A549 treated with Mapracorat at 1 μM for 4 hours (cell line): Measurements from ENCODE around the gene FOSL1. TPM values are rescaled to one million over a fixed set of nuclear protein-coding genes. Genes with fewer than 3 reads are reported as not detected.

Experiments used
- total RNA-seq: library from RNA; stranded (reverse); fragments of 200-300 nt; extraction: Qiagen RNA extraction; gene quantifications from 5 replicates; pipeline ENCODE4 v1.2.3, GENCODE V29; 2022

FOSL1 gene
- total RNA-seq: 122 to 190 TPM (median 138 TPM) in 5 replicates

GRCh38 chr11:65900125-65900898, at the start of gene FOSL1:
TSS of gene FOSL1 (minus strand) at chr11:65900388. CDS start at chr11:65900339, 49 bp downstream.

GRCh38 chr11:65945430-65945911, 45.3 kb upstream of the FOSL1 start, which contains the start of gene TSGA10IP:
TSS of gene TSGA10IP (plus strand) at chr11:65945480. CDS start at chr11:65945676, 196 bp downstream.

GRCh38 chr11:65919141-65919572, 19.0 kb upstream of the FOSL1 start, which contains the start of gene DRAP1:
TSS of gene DRAP1 (plus strand) at chr11:65919426. CDS start at chr11:65919502, 76 bp downstream.

GRCh38 chr11:65918211-65919140, 18.3 kb upstream of the FOSL1 start, which contains the start of gene C11orf68:
TSS of gene C11orf68 (minus strand) at chr11:65919062. CDS start at chr11:65919031, 31 bp downstream.

GRCh38 chr11:65890324-65891218, 9.6 kb downstream of the FOSL1 start, which contains the start of gene CCDC85B:
TSS of gene CCDC85B (plus strand) at chr11:65890673. CDS start at chr11:65890784, 111 bp downstream.

GRCh38 chr11:65888163-65888814, 11.9 kb downstream of the FOSL1 start, which contains the start of gene FIBP:
TSS of gene FIBP (minus strand) at chr11:65888471. CDS start at chr11:65888418, 53 bp downstream.

GRCh38 chr11:65879617-65880016, 20.6 kb downstream of the FOSL1 start, which contains the start of gene CTSW:
TSS of gene CTSW (plus strand) at chr11:65879837. CDS start at chr11:65879855, 18 bp downstream.

GRCh38 chr11:65872586-65873317, 27.4 kb downstream of the FOSL1 start, which contains the start of gene EFEMP2:
TSS of gene EFEMP2 (minus strand) at chr11:65872800. CDS start at chr11:65872354, 446 bp downstream.

GRCh38 chr11:65860278-65861164, 39.7 kb downstream of the FOSL1 start, which contains the start of gene MUS81:
TSS of gene MUS81 (plus strand) at chr11:65860433. CDS start at chr11:65860754, 321 bp downstream.

GRCh38 chr11:65857853-65858680, 42.1 kb downstream of the FOSL1 start, which contains the start of gene CFL1:
TSS of gene CFL1 (minus strand) at chr11:65858180. CDS start at chr11:65858099, 81 bp downstream.

Other genes starting within 250 kb of the FOSL1 start
- gene RELA, start 237.5 kb downstream of the FOSL1 start, total RNA-seq: 62.9 to 72.5 TPM (median 71.8 TPM) in 5 replicates
- 43.8 to 55.4 TPM (median 48.9 TPM) in 5 replicates for gene KAT5, start 188.1 kb downstream of the FOSL1 start, total RNA-seq
- gene RNASEH2C, start 179.6 kb downstream of the FOSL1 start, total RNA-seq: 20.9 to 52.9 TPM (median 48.6 TPM) in 5 replicates
- 7.6 to 12.1 TPM (median 12.1 TPM) in 5 replicates for gene AP5B1, start 119.4 kb downstream of the FOSL1 start, total RNA-seq
- 0.07 to 0.08 TPM in 2 of 5 replicates, not detected in the others for gene OVOL1, start 113.3 kb downstream of the FOSL1 start, total RNA-seq
- gene SNX32, start 66.4 kb downstream of the FOSL1 start, total RNA-seq: 0.09 TPM in 1 of 5 replicates, not detected in the others
- gene CFL1, start 42.2 kb downstream of the FOSL1 start, total RNA-seq: 2,078 to 2,355 TPM (median 2,242 TPM) in 5 replicates
- gene MUS81, start 40.0 kb downstream of the FOSL1 start, total RNA-seq: 26.7 to 36.3 TPM (median 33.7 TPM) in 5 replicates
- gene EFEMP2, start 27.6 kb downstream of the FOSL1 start, total RNA-seq: 0.52 to 1.2 TPM (median 0.99 TPM) in 5 replicates
- 0.11 TPM in 1 of 5 replicates, not detected in the others for gene CTSW, start 20.6 kb downstream of the FOSL1 start, total RNA-seq
- gene FIBP, start 11.9 kb downstream of the FOSL1 start, total RNA-seq: 73.6 to 86.8 TPM (median 84.7 TPM) in 5 replicates
- 22.2 to 49.0 TPM (median 44.4 TPM) in 5 replicates for gene CCDC85B, start 9.7 kb downstream of the FOSL1 start, total RNA-seq
- 32.8 to 52.7 TPM (median 45.5 TPM) in 5 replicates for gene C11orf68, start 18.7 kb upstream of the FOSL1 start, total RNA-seq
- 171 to 273 TPM (median 214 TPM) in 5 replicates for gene DRAP1, start 19.0 kb upstream of the FOSL1 start, total RNA-seq
- not detected in 5 replicates for gene TSGA10IP, start 45.1 kb upstream of the FOSL1 start, total RNA-seq
- 46.4 to 64.2 TPM (median 56.3 TPM) in 5 replicates for gene SART1, start 61.3 kb upstream of the FOSL1 start, total RNA-seq
- gene EIF1AD, start 101.8 kb upstream of the FOSL1 start, total RNA-seq: 38.1 to 40.8 TPM (median 39.6 TPM) in 5 replicates
- gene BANF1, start 102.1 kb upstream of the FOSL1 start, total RNA-seq: 377 to 509 TPM (median 484 TPM) in 5 replicates
- gene CST6, start 111.6 kb upstream of the FOSL1 start, total RNA-seq: not detected in 5 replicates
- 1.2 to 2.2 TPM (median 1.7 TPM) in 5 replicates for gene CATSPER1, start 126.1 kb upstream of the FOSL1 start, total RNA-seq
- gene GAL3ST3, start 148.8 kb upstream of the FOSL1 start, total RNA-seq: not detected in 5 replicates
- 169 to 179 TPM (median 172 TPM) in 5 replicates for gene SF3B2, start 152.0 kb upstream of the FOSL1 start, total RNA-seq
- gene PACS1, start 169.9 kb upstream of the FOSL1 start, total RNA-seq: 58.3 to 88.8 TPM (median 77.4 TPM) in 5 replicates